Stimulated activated CD8-positive, alpha-beta memory T cell treated with anti-CD3 and anti-CD28 coated beads, Interleukin-4, amount 100 ng/mL, for 48 hours (primary cell): ENCODE results near the gene BCAP31.
"Not testable (repeated sequence)": the region's sequence is repeated elsewhere in the genome, so short reads cannot be mapped to it uniquely, and the experiment has no call there.

ENCODE experiments used
- DNase-seq: peaks from one replicate; pipeline ENCODE4 v3.0.0-alpha.2; 2020

The BCAP31 gene

GRCh38 chrX:153707406-153707805, 16.8 kb downstream of the BCAP31 start:
- no peak for DNase-seq

- no peak for DNase-seq
These were observed 17.4 kb downstream of the BCAP31 start for GRCh38 chrX:153706799-153707198.

DNA sequence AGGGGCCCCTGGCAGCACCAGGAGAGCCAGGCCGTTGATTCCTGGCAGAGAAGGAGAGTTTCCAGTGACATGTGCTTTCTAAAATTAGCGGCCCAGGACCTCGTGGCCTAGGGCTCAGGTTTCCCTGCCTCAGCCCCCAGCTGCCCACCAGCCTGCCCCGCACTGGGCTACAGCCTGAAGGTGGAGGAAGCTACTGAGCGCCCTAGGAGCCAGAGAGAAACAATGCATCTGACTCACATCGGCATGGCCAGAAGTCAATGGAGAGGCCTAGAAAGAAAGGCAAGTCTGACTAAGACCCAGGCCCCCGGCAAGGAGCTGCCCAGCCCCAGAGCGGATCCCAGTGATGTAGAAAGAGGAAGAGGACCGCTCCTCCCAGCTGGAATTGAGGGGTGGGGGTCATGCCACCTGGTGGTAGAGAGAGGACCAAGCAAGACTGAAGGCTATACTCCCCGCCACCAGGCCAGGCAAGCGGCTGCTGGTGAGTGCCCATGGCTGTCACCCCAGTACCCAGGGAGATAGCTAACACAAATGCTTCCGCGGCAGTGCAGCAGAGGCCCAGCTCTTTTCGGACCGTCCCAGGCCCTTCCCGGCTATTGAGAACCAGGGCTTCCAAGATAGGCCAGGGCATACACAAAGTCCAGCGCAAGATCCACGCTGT, 18.7 kb downstream of the BCAP31 start:
- not testable (repeated sequence) for DNase-seq

DNA sequence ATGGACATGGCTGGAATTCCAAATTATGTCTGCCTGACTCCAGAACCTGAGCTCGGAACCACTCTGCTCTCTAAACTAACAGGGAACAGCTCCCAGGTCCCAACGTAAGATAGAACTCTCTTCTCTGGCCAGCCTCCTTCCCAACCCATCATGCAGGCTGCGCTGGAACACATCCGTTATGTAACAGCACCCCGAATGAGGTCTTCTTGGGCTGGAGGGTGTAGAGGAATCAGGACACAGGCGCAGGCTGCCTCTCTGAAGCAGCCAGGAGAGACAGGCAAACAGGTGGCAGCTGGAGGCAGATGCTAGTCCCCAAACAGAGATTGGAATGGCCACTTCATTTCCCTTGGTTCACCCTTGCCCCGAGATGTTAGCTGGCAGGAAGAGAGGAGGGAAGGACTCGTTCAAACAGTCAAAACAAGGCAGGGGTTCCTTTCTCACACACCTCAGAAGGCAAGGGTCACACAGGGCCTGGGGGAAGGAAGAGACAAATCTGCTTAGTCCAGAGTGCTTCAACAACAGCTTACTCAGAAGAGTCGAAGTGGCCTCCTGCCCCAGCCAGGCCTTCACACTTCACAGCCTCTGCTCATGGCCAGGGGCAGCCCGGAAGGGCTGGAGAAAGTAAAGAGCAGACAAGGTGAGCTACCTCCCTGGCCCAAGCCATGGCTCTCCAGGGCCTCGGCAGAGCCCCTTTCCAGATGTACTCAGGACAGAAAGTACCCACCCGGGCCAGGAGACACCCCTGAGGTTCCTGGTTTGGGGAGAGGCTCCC, 19.4 kb downstream of the BCAP31 start:
- DNase-seq: not testable (repeated sequence)

GRCh38 chrX:153704021-153704526, 20.1 kb downstream of the BCAP31 start:
- DNase-seq: no peak

DNA sequence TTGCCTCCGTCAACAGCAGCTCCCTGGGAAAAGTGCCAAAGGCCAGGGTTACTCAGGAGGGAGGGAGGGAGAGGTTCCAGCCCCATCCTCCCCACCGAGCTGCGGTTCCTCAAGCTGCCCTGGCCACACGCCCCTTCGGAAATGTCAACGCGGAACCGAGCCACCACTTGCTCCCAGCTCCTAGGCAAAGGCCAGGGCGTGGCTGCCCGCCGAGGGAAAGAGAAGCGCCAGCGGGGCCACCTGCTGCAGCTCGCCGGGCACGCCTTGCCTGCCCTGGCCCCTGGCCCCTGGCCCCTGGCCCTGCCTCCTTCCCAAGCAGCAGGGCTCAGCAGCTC, 21.2 kb downstream of the BCAP31 start:
- DNase-seq: no peak

DNA sequence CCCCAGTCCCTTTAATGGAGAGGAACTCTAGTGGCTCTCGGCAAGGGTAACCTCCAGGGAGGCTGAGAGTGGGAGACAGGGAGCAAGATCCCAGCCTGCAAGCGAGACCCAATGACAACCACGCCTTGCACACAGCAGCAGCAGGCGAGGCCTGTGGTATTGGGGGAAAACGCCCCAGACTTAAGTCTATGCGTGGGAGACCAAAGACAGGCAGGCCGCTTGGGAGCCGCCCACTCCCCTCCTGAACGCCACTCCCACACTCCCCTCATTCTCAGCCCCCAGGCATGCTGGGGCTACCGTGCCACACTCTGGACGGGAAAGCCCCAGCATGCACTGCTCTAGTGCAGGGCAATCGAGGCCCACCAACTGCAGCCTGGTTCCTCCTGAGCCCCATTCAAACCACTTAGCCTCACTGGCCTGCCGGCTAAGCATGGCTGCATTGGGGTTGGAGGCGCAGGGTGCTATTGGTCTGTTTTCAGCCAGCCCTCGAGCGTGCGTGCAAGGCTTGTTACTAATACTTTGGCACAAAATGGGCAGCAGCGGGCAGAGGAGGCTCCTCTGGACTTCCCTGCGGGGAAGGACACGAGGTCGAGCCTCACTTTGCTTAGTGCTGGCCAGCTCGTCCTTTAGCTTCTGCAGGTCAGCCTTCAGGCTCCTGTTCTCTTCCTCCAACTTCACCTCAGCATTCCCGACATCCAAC, 21.7 kb downstream of the BCAP31 start:
- no peak for DNase-seq

GRCh38 chrX:153701706-153702105, 22.5 kb downstream of the BCAP31 start:
- no peak for DNase-seq

GRCh38 chrX:153700967-153701366, 23.2 kb downstream of the BCAP31 start:
- no peak for DNase-seq

GRCh38 chrX:153700376-153700945, 23.7 kb downstream of the BCAP31 start:
- no peak for DNase-seq

GRCh38 chrX:153699784-153700371, 24.3 kb downstream of the BCAP31 start:
- not testable (repeated sequence) for DNase-seq

GRCh38 chrX:153699210-153699783, 24.9 kb downstream of the BCAP31 start:
- DNase-seq: not testable (repeated sequence)

DNA sequence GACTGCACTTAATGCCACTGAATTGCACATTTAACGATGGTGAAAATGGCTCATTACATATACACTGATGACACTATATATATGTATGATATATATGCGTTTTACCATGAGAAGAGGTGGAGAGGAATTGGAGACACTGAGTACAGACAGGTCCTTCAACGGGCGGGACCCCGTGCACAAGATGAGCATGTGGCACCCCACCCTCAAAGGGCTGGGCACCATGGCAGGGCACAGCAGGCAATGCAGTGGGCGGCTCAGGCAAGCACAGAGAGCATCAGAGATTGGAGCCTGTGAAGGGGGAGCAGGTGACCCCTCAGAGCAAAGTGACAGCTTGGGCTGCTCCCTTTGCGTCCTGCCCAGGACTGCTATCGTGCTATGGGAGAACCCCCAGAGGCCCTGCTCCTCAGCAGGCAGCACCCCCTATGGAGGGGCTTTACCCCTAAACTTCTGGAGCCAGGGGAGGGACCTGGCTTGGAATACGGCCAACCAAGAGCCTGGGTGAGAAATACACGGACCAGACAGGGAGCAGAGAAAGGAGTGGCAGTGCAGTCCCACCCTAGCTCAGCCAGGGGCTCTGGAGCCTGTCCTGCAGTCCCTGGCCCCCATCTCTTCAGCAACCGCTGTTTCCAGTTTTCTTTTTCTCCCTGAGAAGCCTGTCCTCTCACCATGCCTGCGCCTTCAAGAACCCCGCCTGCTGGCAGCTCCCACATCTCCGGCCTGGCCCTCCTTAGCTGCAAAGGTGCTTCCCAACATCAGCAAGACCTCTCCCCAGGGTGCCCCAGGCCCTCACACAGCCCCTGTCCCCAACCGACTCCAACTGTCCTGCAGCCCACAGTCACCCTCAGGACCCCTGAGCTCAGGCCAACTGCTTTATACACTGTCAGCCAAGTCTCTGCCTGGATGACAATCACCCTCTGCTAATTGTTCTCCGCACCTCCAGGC, 26.0 kb downstream of the BCAP31 start:
- no peak for DNase-seq

- DNase-seq: not testable (repeated sequence)
These were observed 27.0 kb downstream of the BCAP31 start for GRCh38 chrX:153696986-153697722.

- not testable (repeated sequence) for DNase-seq
These were observed 27.6 kb downstream of the BCAP31 start for GRCh38 chrX:153696538-153696937.

DNA sequence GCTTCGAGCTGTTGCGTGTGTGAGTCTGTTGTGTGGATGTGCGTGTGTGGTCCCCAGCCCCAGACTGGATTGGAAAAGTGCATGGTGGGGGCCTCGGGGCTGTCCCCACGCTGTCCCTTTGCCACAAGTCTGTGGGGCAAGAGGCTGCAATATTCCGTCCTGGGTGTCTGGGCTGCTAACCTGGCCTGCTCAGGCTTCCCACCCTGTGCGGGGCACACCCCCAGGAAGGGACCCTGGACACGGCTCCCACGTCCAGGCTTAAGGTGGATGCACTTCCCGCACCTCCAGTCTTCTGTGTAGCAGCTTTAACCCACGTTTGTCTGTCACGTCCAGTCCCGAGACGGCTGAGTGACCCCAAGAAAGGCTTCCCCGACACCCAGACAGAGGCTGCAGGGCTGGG, 28.1 kb downstream of the BCAP31 start:
- no peak for DNase-seq

GRCh38 chrX:153694687-153695270, 29.4 kb downstream of the BCAP31 start:
- no peak for DNase-seq

- DNase-seq: not testable (repeated sequence)
These were observed 29.9 kb downstream of the BCAP31 start for GRCh38 chrX:153694256-153694655.

DNA sequence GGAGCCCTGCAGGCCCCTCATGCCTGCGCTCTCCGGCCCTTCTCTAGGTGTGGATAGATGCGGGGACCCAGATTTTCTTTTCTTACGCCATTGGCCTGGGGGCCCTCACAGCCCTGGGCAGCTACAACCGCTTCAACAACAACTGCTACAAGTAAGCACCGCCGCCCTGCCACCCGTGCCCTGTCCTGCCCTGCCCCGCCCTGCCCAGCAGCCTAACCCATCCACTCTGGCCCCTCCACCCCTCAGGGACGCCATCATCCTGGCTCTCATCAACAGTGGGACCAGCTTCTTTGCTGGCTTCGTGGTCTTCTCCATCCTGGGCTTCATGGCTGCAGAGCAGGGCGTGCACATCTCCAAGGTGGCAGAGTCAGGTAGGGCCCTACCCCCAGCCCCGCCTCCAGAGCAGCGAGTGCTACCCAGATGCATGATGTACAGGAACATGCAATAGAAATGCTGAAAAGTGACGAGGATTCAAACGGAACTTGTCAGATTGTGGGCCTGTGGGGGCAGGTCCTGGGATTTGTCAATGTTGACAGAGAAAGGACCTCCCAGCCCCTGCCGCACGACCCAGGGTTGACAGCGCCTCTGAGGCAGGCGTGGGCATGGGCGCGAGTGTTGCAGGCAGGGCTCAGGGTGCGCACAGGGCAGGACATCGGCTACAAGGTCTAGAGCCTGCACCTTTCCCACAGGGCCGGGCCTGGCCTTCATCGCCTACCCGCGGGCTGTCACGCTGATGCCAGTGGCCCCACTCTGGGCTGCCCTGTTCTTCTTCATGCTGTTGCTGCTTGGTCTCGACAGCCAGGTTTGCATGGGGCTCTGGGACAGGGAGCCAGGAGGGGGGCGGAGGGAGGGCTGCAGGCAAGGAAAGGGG, 30.7 kb downstream of the BCAP31 start:
- no peak for DNase-seq
